Ascending aorta (tissue), 2 donors: ENCODE results near the gene EPHA7. TPM values are rescaled to one million over a fixed set of nuclear protein-coding genes. Genes with fewer than 3 reads are reported as not detected.

Experiments used
- DNase-seq, 2 donors: peaks; one replicate each; pipeline ENCODE4 v3.0.0-alpha.2; 2019; ENCODE audit warnings: low spot score in 2 of 2
- H3K27ac ChIP-seq, 2 donors: fragments of 200-600 bp; sonication (generic); one replicate each; pipeline ENCODE4 v1.5.1; 2016 to 2017; ENCODE audit warnings: mild to moderate bottlenecking in 1 of 2
- H3K27me3 ChIP-seq: fragments of 200-600 bp; sonication (generic); one replicate; pipeline ENCODE4 v1.5.1; 2017
- H3K36me3 ChIP-seq, 2 donors: fragments of 200-600 bp; sonication (generic); one replicate each; pipeline ENCODE4 v1.5.1; 2016
- H3K4me1 ChIP-seq, 2 donors: fragments of 200-600 bp; sonication (generic); one replicate each; pipeline ENCODE4 v1.5.1; 2016 to 2017; ENCODE audit warnings: mild to moderate bottlenecking in 1 of 2
- H3K4me3 ChIP-seq, 2 donors: fragments of 200-600 bp; sonication (generic); one replicate each; pipeline ENCODE4 v1.5.1; 2016 to 2017; ENCODE audit warnings: mild to moderate bottlenecking in 1 of 2
- H3K9me3 ChIP-seq, 2 donors: fragments of 200-600 bp; sonication (generic); one replicate each; pipeline ENCODE4 v1.5.1; 2016
- intact Hi-C: fragments of 100-400 bp; cut with DNase I; formaldehyde crosslinking; loops from one replicate; pipeline ENCODE4 v1.15.1; 2023
- total RNA-seq: library from RNA; depleted of rRNA; stranded (reverse); fragments of >200 nt; gene quantifications from one replicate; pipeline ENCODE4 v1.1.0, GENCODE V29; 2016
- TF ChIP-seq, protein P1 (sequence below), 3 experiments: fragments of 200-600 bp in 2 of 3; fragments of 450-650 bp in 1 of 3; sonication (generic) in 2 of 3; IDR thresholded peaks; one replicate each; pipeline ENCODE4 v1.5.1; 2016 to 2019; ENCODE audit warnings: antibody characterized with exemption in 3 of 3, mild to moderate bottlenecking in 1 of 3, moderate library complexity in 1 of 3

Gene EPHA7
- total RNA-seq, 1 donor from 2014 or later = 0.43 TPM

DNA sequence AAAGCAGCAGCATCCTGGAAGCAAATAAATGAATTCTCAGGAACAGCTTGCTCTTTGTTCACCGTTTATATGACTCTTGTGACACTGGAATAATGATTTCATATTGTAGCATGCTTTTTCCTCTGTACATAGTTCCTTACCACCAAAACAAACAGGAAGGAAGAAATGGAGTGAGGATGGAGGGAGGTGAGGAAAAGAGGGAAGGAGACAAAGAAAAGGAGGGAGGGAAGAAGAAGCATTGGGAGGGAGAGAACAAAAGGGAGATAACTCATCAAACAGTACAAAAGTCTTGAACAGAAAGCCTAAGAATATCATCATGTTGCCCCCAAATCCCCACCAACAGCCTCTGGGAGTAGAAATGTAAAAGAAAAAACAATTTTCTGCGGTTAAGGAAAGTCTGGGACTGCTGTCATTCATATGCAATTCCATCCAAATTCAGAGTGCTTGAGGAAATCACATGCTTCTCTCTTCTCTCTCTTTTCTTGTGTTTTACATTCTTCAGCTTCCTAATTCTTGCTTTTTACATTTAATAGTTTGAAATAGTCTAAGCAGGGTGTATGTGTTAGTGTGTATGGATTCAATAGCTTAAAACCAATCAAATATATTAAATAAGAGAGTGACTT, 81.5 kb downstream of the EPHA7 start:
- no peaks in the 10 kb centered on the region for H3K9me3 ChIP-seq
- H3K4me1 ChIP-seq = no peaks in the 10 kb centered on the region
- TF ChIP-seq, protein P1, sequence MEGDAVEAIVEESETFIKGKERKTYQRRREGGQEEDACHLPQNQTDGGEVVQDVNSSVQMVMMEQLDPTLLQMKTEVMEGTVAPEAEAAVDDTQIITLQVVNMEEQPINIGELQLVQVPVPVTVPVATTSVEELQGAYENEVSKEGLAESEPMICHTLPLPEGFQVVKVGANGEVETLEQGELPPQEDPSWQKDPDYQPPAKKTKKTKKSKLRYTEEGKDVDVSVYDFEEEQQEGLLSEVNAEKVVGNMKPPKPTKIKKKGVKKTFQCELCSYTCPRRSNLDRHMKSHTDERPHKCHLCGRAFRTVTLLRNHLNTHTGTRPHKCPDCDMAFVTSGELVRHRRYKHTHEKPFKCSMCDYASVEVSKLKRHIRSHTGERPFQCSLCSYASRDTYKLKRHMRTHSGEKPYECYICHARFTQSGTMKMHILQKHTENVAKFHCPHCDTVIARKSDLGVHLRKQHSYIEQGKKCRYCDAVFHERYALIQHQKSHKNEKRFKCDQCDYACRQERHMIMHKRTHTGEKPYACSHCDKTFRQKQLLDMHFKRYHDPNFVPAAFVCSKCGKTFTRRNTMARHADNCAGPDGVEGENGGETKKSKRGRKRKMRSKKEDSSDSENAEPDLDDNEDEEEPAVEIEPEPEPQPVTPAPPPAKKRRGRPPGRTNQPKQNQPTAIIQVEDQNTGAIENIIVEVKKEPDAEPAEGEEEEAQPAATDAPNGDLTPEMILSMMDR (IDR thresholded peaks at IDR 0.05) = no peak
- no peaks in the 10 kb centered on the region for H3K27me3 ChIP-seq
- intact Hi-C loops = no loop called here
- H3K4me3 ChIP-seq = no peak overlapping the region
- no peak for DNase-seq
- H3K27ac ChIP-seq = no peak overlapping the region
- no peaks in the 10 kb centered on the region for H3K36me3 ChIP-seq

DNA sequence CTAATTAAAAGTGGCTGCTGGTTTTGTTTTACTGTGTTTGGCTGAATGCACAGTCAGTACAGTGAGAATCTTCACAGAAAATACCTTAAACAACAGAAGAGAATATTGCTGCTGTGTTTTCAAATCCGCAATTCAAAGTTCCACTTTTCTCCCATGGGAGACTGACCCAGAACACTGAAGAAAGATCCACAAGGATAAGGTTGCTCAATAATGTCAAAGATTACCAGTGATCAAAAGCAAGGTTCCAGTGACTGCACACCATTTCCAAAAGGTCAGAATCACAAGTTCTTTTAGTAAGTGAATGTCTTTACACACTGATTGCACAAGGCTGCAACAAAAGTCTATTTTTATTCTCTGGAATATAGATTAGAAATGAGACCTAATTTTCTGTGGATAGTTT, 82.3 kb downstream of the EPHA7 start:
- Histone ChIP-seq H3K4me1 (no peaks in the 10 kb centered on the region), H3K9me3 (no peaks in the 10 kb centered on the region), H3K27ac (no peak overlapping the region), H3K27me3 (no peaks in the 10 kb centered on the region), H3K4me3 (no peak overlapping the region), H3K36me3 (no peaks in the 10 kb centered on the region)
- TF ChIP-seq, protein P1 (IDR thresholded peaks at IDR 0.05) = no peak
- intact Hi-C loops = no loop called here
- DNase-seq = no peak

DNA sequence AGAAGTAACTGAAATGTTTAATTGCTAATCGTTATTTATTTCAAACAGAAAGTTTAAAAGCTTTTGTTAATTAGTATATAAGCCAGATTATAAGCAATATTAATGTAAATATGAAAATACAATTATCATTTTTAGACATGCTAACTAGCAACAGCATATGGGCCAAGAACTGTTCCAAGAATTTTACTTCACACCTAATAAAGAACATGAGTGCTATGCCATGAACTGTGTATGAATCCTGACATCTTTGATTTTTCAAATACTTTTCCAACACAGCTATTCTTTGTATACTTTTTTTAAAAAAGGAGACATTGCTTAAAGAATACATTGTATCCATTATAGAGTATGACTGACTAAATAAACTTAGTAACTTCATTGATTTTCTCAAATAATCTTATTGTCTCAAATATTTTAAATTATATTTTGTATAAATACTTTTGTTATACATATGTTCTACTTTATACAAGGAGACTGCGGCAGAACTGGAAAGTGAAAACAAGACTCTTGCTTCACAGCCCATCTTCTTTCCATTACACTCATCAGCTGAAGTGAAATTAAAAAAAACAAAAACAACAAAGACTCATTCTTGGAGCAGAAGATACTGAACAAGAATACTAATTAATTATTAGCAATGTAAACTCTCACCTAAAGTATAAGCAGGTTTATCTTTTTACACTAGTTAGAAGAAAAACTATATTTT, 89.9 kb downstream of the EPHA7 start:
- Histone ChIP-seq H3K9me3 (no peaks in the 10 kb centered on the region), H3K27ac (no peak overlapping the region), H3K4me1 (no peaks in the 10 kb centered on the region), H3K4me3 (no peak overlapping the region), H3K36me3 (no peaks in the 10 kb centered on the region), H3K27me3 (no peaks in the 10 kb centered on the region)
- intact Hi-C loops = no loop called here
- TF ChIP-seq, protein P1 (IDR thresholded peaks at IDR 0.05) = no peak
- no peak for DNase-seq

DNA sequence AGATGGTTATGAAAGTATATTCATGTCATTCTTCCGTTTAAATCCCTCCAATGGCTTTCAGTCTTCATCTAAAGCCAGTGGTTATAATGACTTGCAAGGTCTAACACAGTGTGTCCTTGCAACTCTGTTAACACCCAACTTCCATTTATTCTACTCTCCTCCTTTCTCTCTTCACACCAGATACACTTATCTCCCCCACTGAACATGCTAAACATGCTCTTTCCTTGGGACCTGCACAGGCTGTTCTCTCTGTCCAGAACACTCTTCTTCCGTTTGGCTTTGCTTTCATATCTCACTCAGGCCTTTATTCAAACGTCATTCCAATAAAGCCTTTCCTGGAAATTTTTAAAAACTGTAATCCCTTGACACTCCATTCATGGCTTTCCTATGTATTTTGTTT, 91.5 kb downstream of the EPHA7 start:
- H3K36me3 ChIP-seq = no peaks in the 10 kb centered on the region
- H3K4me1 ChIP-seq = no peaks in the 10 kb centered on the region
- H3K9me3 ChIP-seq = no peaks in the 10 kb centered on the region
- DNase-seq = no peak
- no peaks in the 10 kb centered on the region for H3K27me3 ChIP-seq
- H3K27ac ChIP-seq = no peak overlapping the region
- no peak overlapping the region for H3K4me3 ChIP-seq
- TF ChIP-seq, protein P1 (IDR thresholded peaks at IDR 0.05) = no peak
- intact Hi-C loops = no loop called here

DNA sequence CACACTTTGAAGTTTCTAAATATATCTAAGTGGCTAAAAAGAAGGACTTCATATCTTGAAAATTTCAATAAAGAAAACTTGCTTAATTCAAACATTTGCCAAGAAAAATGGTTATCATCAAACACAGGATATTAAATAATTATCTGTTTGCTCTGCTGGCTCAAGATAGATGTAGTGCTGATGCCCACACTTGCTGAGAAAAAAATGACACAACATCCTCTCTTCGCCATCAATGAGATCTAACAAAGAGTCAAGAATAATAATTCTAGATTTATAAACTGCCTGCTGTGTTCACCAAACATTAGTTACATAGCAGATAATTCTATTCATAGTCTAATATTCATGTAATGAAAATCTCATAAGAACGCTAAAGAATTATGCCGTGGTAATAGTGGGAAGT, 93.6 kb downstream of the EPHA7 start:
- intact Hi-C loops = no loop called here
- no peak for DNase-seq
- Histone ChIP-seq H3K27me3 (no peaks in the 10 kb centered on the region), H3K9me3 (no peaks in the 10 kb centered on the region), H3K27ac (no peak overlapping the region), H3K4me1 (no peaks in the 10 kb centered on the region), H3K36me3 (no peaks in the 10 kb centered on the region), H3K4me3 (no peak overlapping the region)
- TF ChIP-seq, protein P1 (IDR thresholded peaks at IDR 0.05) = no peak
